ENCODE results near the gene PTGFRN.

DNA sequence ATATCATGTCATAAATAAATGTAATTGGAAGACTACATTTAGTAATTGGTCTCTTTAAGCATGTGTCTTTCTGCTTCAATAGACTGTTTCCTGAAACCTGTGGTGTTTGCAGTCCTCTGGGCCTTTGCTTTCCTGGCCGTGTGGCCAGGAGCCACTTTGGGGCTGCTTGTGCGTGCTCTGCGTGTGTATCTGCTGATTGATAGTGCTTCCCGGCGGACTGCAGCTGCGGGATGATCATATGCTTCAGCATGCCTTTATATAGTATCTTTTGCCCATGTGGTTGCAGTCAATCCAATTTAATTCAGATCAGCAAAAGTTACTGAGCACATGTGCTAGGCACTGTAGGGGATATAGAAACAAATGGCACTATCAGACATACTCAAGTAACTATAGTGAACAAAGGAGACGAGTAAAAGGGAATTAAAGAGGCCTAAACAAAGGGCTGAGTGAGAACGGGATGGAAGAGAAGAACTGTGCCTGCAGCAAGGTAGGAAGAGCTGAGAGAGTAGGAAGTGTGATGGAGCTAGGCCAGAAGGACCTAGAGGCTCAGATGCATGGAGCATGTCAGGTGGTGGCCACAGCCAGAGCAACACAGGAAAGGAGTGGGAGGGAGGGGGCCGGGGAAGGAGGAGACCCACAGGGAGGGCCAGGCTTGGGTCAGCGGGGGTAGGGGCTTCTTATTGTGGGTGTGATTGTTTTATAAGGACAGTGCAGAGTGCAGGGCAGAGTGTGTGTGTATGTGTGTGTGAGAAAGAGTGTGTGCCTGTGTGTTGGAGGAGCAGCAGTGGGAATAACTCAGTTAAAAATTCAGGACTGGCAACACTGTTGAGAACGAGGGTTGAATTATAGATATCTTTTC is 123.2 kb downstream of the PTGFRN start:
- TF ChIP-seq, protein P1, sequence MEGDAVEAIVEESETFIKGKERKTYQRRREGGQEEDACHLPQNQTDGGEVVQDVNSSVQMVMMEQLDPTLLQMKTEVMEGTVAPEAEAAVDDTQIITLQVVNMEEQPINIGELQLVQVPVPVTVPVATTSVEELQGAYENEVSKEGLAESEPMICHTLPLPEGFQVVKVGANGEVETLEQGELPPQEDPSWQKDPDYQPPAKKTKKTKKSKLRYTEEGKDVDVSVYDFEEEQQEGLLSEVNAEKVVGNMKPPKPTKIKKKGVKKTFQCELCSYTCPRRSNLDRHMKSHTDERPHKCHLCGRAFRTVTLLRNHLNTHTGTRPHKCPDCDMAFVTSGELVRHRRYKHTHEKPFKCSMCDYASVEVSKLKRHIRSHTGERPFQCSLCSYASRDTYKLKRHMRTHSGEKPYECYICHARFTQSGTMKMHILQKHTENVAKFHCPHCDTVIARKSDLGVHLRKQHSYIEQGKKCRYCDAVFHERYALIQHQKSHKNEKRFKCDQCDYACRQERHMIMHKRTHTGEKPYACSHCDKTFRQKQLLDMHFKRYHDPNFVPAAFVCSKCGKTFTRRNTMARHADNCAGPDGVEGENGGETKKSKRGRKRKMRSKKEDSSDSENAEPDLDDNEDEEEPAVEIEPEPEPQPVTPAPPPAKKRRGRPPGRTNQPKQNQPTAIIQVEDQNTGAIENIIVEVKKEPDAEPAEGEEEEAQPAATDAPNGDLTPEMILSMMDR (CRISPR knock-in tag; IDR thresholded peaks at IDR 0.05): no peak
- TF ChIP-seq DMTF1 (CRISPR knock-in tag; IDR thresholded peaks at IDR 0.05) (no peak), TBL1XR1 (IDR thresholded peaks at IDR 0.05; ENCODE audit: borderline replicate concordance, low read length, partially characterized antibody) (no peak), BCL6 (CRISPR knock-in tag; IDR thresholded peaks at IDR 0.05) (no peak), MYC (CRISPR knock-in tag; IDR thresholded peaks at IDR 0.05; ENCODE audit: borderline replicate concordance) (no peak), DR1 (CRISPR knock-in tag; IDR thresholded peaks at IDR 0.05) (no peak), ARNTL (CRISPR knock-in tag; IDR thresholded peaks at IDR 0.05) (no peak), ZNF773 (CRISPR knock-in tag; IDR thresholded peaks at IDR 0.05; ENCODE audit: borderline replicate concordance) (no peak), TFE3 (CRISPR knock-in tag; IDR thresholded peaks at IDR 0.05) (no peak), YY1 (IDR thresholded peaks at IDR 0.05; ENCODE audit: insufficient read depth, insufficient replicate concordance, low read depth, low read length) (no peak), DNMT1 (CRISPR knock-in tag; IDR thresholded peaks at IDR 0.05) (no peak), RAD51 (IDR thresholded peaks at IDR 0.05; ENCODE audit: borderline replicate concordance) (no peak), USF2 (IDR thresholded peaks at IDR 0.05; ENCODE audit: low read depth, low read length) (no peak), USF2 (CRISPR knock-in tag; IDR thresholded peaks at IDR 0.05; ENCODE audit: borderline replicate concordance) (no peak)

All from HepG2 (cell line).